H9 (cell line): ENCODE measurements around the gene XPR1. TPM values are rescaled to one million over a fixed set of nuclear protein-coding genes. Genes with fewer than 3 reads are reported as not detected.

ENCODE experiments used
- DNase-seq: peaks from one replicate; pipeline ENCODE4 v3.0.0-alpha.2; 2017
- H2AFZ ChIP-seq: one replicate; pipeline ENCODE4 v1.6.1; 2013; ENCODE audit warnings: mild to moderate bottlenecking, low read length, control low read depth, moderate library complexity
- H2AK5ac ChIP-seq: 2 replicates; pipeline ENCODE4 v1.6.1; 2013; ENCODE audit warnings: low read length, control low read depth, mixed read lengths; ENCODE audit not compliant: insufficient read length
- H2BK120ac ChIP-seq: one replicate; pipeline ENCODE4 v1.6.1; 2013; ENCODE audit warnings: low read depth, mild to moderate bottlenecking, low read length, control low read depth, inconsistent platforms; ENCODE audit not compliant: poor library complexity, severe bottlenecking
- H2BK12ac ChIP-seq: 2 replicates; pipeline ENCODE4 v1.6.1; 2013; ENCODE audit warnings: low read length, control low read depth, mixed read lengths, low read depth; ENCODE audit not compliant: insufficient read length
- H2BK15ac ChIP-seq: 2 replicates; pipeline ENCODE4 v1.6.1; 2013; ENCODE audit warnings: low read depth, low read length, control low read depth
- H2BK20ac ChIP-seq: one replicate; pipeline ENCODE4 v1.6.1; 2013; ENCODE audit warnings: low read depth, mild to moderate bottlenecking, low read length, control low read depth, inconsistent platforms; ENCODE audit not compliant: poor library complexity, severe bottlenecking
- H2BK5ac ChIP-seq: 2 replicates; pipeline ENCODE4 v1.6.1; 2013; ENCODE audit warnings: low read length, control low read depth, mixed read lengths; ENCODE audit not compliant: insufficient read length
- H3K14ac ChIP-seq: 2 replicates; pipeline ENCODE4 v1.6.1; 2013; ENCODE audit warnings: low read length, control low read depth; ENCODE audit not compliant: insufficient read depth
- H3K18ac ChIP-seq: 2 replicates; pipeline ENCODE4 v1.6.1; 2013; ENCODE audit warnings: low read depth, mild to moderate bottlenecking, mixed read lengths, low read length, control low read depth; ENCODE audit not compliant: insufficient read length
- H3K23ac ChIP-seq: 2 replicates; pipeline ENCODE4 v1.6.1; 2013; ENCODE audit warnings: low read length, control low read depth, mixed read lengths, low read depth; ENCODE audit not compliant: insufficient read length
- H3K23me2 ChIP-seq: 2 replicates; pipeline ENCODE4 v1.6.1; 2013; ENCODE audit warnings: low read depth, mild to moderate bottlenecking, mixed read lengths, low read length, control low read depth; ENCODE audit not compliant: insufficient read length, poor library complexity, severe bottlenecking
- H3K27ac ChIP-seq: 2 replicates; pipeline ENCODE4 v1.5.1; 2013; ENCODE audit warnings: low read length, control low read depth, mixed read lengths, low read depth; ENCODE audit not compliant: insufficient read length
- H3K27me3 ChIP-seq: 2 replicates; pipeline ENCODE4 v1.6.1; 2013; ENCODE audit warnings: low read length, control low read depth, inconsistent platforms; ENCODE audit not compliant: insufficient read depth
- H3K4ac ChIP-seq: 2 replicates; pipeline ENCODE4 v1.6.1; 2013; ENCODE audit warnings: low read depth, mild to moderate bottlenecking, control low read depth, inconsistent platforms, low read length, moderate library complexity
- H3K4me1 ChIP-seq: 2 replicates; pipeline ENCODE4 v1.6.1; 2013; ENCODE audit warnings: low read length, control low read depth, inconsistent platforms; ENCODE audit not compliant: insufficient read depth
- H3K4me2 ChIP-seq: 2 replicates; pipeline ENCODE4 v1.6.1; 2013; ENCODE audit warnings: low read length, control low read depth, mixed read lengths; ENCODE audit not compliant: insufficient read length, insufficient read depth
- H3K56ac ChIP-seq: 2 replicates; pipeline ENCODE4 v1.6.1; 2013; ENCODE audit warnings: low read depth, mild to moderate bottlenecking, mixed read lengths, low read length, control low read depth; ENCODE audit not compliant: insufficient read length
- H3K79me1 ChIP-seq: 2 replicates; pipeline ENCODE4 v1.6.1; 2013; ENCODE audit warnings: low read depth, mild to moderate bottlenecking, moderate library complexity, low read length, control low read depth, inconsistent platforms; ENCODE audit not compliant: insufficient read depth, poor library complexity, severe bottlenecking
- H3K79me2 ChIP-seq: 2 replicates; pipeline ENCODE4 v1.6.1; 2013; ENCODE audit warnings: low read length, control low read depth, inconsistent platforms; ENCODE audit not compliant: insufficient read depth
- H3K9ac ChIP-seq: 2 replicates; pipeline ENCODE4 v1.6.1; 2013; ENCODE audit warnings: low read length, control low read depth, mixed read lengths; ENCODE audit not compliant: insufficient read length; ENCODE audit errors: extremely low read depth
- H3K9me3 ChIP-seq: one replicate; pipeline ENCODE4 v1.6.1; 2013; ENCODE audit warnings: low read depth, low read length, inconsistent platforms; ENCODE audit not compliant: control insufficient read depth
- H3T11ph ChIP-seq: one replicate; pipeline ENCODE4 v1.6.1; 2013; ENCODE audit warnings: mild to moderate bottlenecking, low read length, control low read depth, inconsistent platforms
- H4K20me1 ChIP-seq: one replicate; pipeline ENCODE4 v1.6.1; 2013; ENCODE audit not compliant: control insufficient read depth, insufficient read length, insufficient read depth
- H4K5ac ChIP-seq: 2 replicates; pipeline ENCODE4 v1.6.1; 2013; ENCODE audit warnings: low read depth, mild to moderate bottlenecking, mixed read lengths, low read length, control low read depth; ENCODE audit not compliant: insufficient read length
- H4K8ac ChIP-seq: replicated peaks from 2 replicates; pipeline ENCODE4 v1.6.1; 2013; ENCODE audit warnings: low read length, control low read depth, mixed read lengths, low read depth; ENCODE audit not compliant: insufficient read length
- H4K91ac ChIP-seq: 2 replicates; pipeline ENCODE4 v1.6.1; 2013; ENCODE audit warnings: low read depth, mild to moderate bottlenecking, moderate library complexity, mixed read lengths, low read length, control low read depth; ENCODE audit not compliant: insufficient read length
- H3K27ac Mint-ChIP-seq, 3 experiments: 2 replicates in 2 of 3; 3 replicates in 1 of 3; pipeline ENCODE4 v1.8.0; 2020 to 2021; ENCODE audit warnings: mixed read lengths in 3 of 3, mild to moderate bottlenecking in 1 of 3, moderate library complexity in 1 of 3
- H3K27me3 Mint-ChIP-seq: 2 replicates; pipeline ENCODE4 v1.8.0; 2021; ENCODE audit warnings: low read depth, mild to moderate bottlenecking, moderate library complexity, mixed read lengths
- H3K36me3 Mint-ChIP-seq, 3 experiments: 2 replicates in 2 of 3; 3 replicates in 1 of 3; pipeline ENCODE4 v1.8.0; 2020 to 2021; ENCODE audit warnings: low read depth in 3 of 3, mixed read lengths in 3 of 3; ENCODE audit not compliant: insufficient read depth in 1 of 3
- H3K4me1 Mint-ChIP-seq, 2 experiments: 2 replicates each; pipeline ENCODE4 v1.8.0; 2020; ENCODE audit warnings: mixed read lengths in 2 of 2
- H3K4me3 Mint-ChIP-seq, 2 experiments: 2 replicates in 1 of 2; 3 replicates in 1 of 2; pipeline ENCODE4 v1.8.0; 2020 to 2021; ENCODE audit warnings: mild to moderate bottlenecking in 2 of 2, mixed read lengths in 2 of 2, moderate library complexity in 1 of 2
- H3K9me3 Mint-ChIP-seq, 2 experiments: 2 replicates in 1 of 2; 3 replicates in 1 of 2; pipeline ENCODE4 v1.8.0; 2020; ENCODE audit warnings: mild to moderate bottlenecking in 2 of 2, mixed read lengths in 2 of 2, moderate library complexity in 1 of 2
- total RNA-seq: library from RNA; stranded (reverse); gene quantifications from 2 replicates; pipeline ENCODE4 v1.2.1, GENCODE V29; 2021
- TF ChIP-seq, protein P1 (sequence below): fragments of 200-600 bp; sonication (generic); conservative IDR thresholded peaks from 3 replicates; pipeline ENCODE4 v1.8.0; 2021; ENCODE audit warnings: antibody characterized with exemption, mild to moderate bottlenecking

XPR1 gene
- total RNA-seq, 1 experiment from 2014 or later, result 34.1 TPM

GRCh38 chr1:180805316-180805715 lies 173.5 kb downstream of the XPR1 start:
- Histone ChIP-seq H3K27ac (no peak overlapping the region), H3K14ac (no peak overlapping the region), H3K4me1 (no peaks in the 10 kb centered on the region), H3K18ac (no peak overlapping the region), H3K4me2 (no peak overlapping the region), H2BK120ac (no peak overlapping the region), H4K5ac (no peak overlapping the region), H4K20me1 (no peaks in the 10 kb centered on the region), H4K91ac (no peak overlapping the region), H3K56ac (no peak overlapping the region), H2AK5ac (no peak overlapping the region), H2BK20ac (no peak overlapping the region), H4K8ac (no peak overlapping the region), H3K79me2 (no peaks in the 10 kb centered on the region), H3K79me1 (no peaks in the 10 kb centered on the region), H3T11ph (no peak overlapping the region), H3K9me3 (no peaks in the 10 kb centered on the region), H3K4ac (no peak overlapping the region), H3K27me3 (no peaks in the 10 kb centered on the region), H3K23me2 (no peaks in the 10 kb centered on the region), H2BK5ac (no peak overlapping the region), H2BK12ac (no peak overlapping the region), H2AFZ (no peak overlapping the region), H3K9ac (no peak overlapping the region), H2BK15ac (no peak overlapping the region), H3K23ac (no peak overlapping the region)
- H3K4me3 Mint-ChIP-seq, result no peak overlapping the region
- no peak overlapping the region for H3K27ac Mint-ChIP-seq
- H3K9me3 Mint-ChIP-seq, result no peaks in the 10 kb centered on the region
- no peaks in the 10 kb centered on the region for H3K4me1 Mint-ChIP-seq
- peaks cover 7 to 14% (median 11%) of the 10 kb centered on the region in 3 experiments; a peak in 6 of 7 replicates for H3K36me3 Mint-ChIP-seq
- TF ChIP-seq, protein P1, sequence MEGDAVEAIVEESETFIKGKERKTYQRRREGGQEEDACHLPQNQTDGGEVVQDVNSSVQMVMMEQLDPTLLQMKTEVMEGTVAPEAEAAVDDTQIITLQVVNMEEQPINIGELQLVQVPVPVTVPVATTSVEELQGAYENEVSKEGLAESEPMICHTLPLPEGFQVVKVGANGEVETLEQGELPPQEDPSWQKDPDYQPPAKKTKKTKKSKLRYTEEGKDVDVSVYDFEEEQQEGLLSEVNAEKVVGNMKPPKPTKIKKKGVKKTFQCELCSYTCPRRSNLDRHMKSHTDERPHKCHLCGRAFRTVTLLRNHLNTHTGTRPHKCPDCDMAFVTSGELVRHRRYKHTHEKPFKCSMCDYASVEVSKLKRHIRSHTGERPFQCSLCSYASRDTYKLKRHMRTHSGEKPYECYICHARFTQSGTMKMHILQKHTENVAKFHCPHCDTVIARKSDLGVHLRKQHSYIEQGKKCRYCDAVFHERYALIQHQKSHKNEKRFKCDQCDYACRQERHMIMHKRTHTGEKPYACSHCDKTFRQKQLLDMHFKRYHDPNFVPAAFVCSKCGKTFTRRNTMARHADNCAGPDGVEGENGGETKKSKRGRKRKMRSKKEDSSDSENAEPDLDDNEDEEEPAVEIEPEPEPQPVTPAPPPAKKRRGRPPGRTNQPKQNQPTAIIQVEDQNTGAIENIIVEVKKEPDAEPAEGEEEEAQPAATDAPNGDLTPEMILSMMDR, result no peak
- no peak for DNase-seq
- no peaks in the 10 kb centered on the region for H3K27me3 Mint-ChIP-seq
